ENCODE measurements around the gene OR2A1. TPM values are rescaled to one million over a fixed set of nuclear protein-coding genes. Genes with fewer than 3 reads are reported as not detected.
"Not testable (repeated sequence)": the region's sequence is repeated elsewhere in the genome, so short reads cannot be mapped to it uniquely, and the experiment has no call there.

The OR2A1 gene
- polyA plus RNA-seq, 6 donors from 2014 or later: 0.21 to 1.5 TPM; not detected in 4

- not testable (repeated sequence) for DNase-seq; H3K27ac Mint-ChIP-seq; H3K4me3 Mint-ChIP-seq; H3K9me3 Mint-ChIP-seq; H3K4me1 Mint-ChIP-seq; H3K27me3 Mint-ChIP-seq; H3K36me3 Mint-ChIP-seq; ATAC-seq (ENCODE audit: low read depth in 2 of 2)
These were observed 9.5 kb upstream of the OR2A1 start for GRCh38 chr7:144302578-144303303.

- H3K27ac Mint-ChIP-seq; H3K4me1 Mint-ChIP-seq; H3K9me3 Mint-ChIP-seq; H3K36me3 Mint-ChIP-seq; H3K4me3 Mint-ChIP-seq; ATAC-seq (ENCODE audit: low read depth in 2 of 2); DNase-seq; H3K27me3 Mint-ChIP-seq: not testable (repeated sequence)
These were observed 8.6 kb upstream of the OR2A1 start for GRCh38 chr7:144303607-144304006.

DNA sequence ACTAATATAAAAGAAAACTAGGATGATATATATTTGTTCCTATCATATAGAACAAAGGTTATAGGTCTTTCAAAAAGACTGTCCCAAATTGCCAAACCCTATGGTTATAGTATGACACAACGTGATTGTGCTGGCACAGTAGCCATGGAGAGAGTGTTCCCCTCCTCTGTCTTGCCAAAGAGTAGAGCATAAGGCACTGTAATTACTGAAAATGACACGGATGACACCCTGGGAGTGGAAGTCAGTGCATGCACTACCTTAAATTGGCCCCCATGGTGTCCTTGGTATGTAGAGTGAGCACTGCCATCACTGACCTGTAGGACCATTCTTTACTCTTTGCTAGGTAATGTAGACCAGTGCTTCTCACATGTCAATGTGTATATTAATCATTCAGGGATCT, 7.1 kb upstream of the OR2A1 start:
- H3K36me3 Mint-ChIP-seq; H3K4me1 Mint-ChIP-seq; H3K4me3 Mint-ChIP-seq; DNase-seq; H3K27me3 Mint-ChIP-seq; H3K9me3 Mint-ChIP-seq; ATAC-seq (ENCODE audit: low read depth in 2 of 2); H3K27ac Mint-ChIP-seq: not testable (repeated sequence)

- not testable (repeated sequence) for ATAC-seq (ENCODE audit: low read depth in 2 of 2); H3K4me1 Mint-ChIP-seq; H3K36me3 Mint-ChIP-seq; DNase-seq; H3K27ac Mint-ChIP-seq; H3K4me3 Mint-ChIP-seq; H3K27me3 Mint-ChIP-seq; H3K9me3 Mint-ChIP-seq
These were observed 2.5 kb upstream of the OR2A1 start for GRCh38 chr7:144309702-144310101.

DNA sequence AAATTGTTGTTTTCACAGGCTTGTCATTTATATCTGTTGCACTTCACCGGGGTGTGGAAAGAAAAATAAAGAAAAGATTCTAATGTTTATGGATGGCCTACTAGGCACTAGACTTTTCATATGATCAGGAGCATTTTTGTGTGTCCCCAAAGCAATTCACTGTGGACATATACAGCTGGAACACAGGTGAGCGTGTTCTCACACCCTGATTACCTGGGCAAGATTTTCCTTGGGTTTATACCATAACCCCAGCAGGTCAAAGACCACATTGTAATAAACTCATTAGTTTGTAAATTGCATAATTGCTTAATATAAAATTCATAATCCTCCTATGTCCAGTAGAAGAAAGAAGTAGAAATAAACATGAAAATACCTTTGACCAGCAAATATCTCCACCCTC, 1.0 kb upstream of the OR2A1 start:
- H3K9me3 Mint-ChIP-seq; DNase-seq; H3K4me1 Mint-ChIP-seq; H3K4me3 Mint-ChIP-seq; H3K36me3 Mint-ChIP-seq; ATAC-seq (ENCODE audit: low read depth in 2 of 2); H3K27me3 Mint-ChIP-seq; H3K27ac Mint-ChIP-seq: not testable (repeated sequence)

- not testable (repeated sequence) for ATAC-seq (ENCODE audit: low read depth in 2 of 2); H3K36me3 Mint-ChIP-seq; H3K4me3 Mint-ChIP-seq; H3K9me3 Mint-ChIP-seq; DNase-seq; H3K27me3 Mint-ChIP-seq; H3K4me1 Mint-ChIP-seq; H3K27ac Mint-ChIP-seq
These were observed 5.3 kb downstream of the OR2A1 start for GRCh38 chr7:144317537-144317936.

DNA sequence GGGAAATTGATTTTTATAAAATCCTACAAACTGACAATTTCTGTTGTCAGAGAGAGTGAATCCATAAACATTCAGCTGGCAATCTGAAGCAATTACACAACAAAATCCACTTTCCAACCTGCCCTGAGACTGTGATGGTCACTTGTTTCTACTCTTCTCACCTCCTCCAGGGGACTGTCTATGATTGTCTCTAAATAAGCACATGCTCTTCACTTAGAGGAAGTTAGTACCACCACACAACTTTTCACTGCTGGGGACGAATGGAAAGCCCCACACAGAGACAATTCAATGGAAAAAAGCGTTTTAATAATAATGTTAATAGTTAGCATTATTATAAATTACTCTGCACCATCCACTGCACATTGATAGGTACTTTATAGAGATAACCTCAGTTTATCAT, 7.3 kb downstream of the OR2A1 start:
- not testable (repeated sequence) for H3K4me1 Mint-ChIP-seq, DNase-seq, H3K27ac Mint-ChIP-seq, H3K36me3 Mint-ChIP-seq, H3K9me3 Mint-ChIP-seq, H3K4me3 Mint-ChIP-seq, H3K27me3 Mint-ChIP-seq
- ATAC-seq (ENCODE audit: low read depth in 2 of 2): peak; percentile 49 to 52

- H3K36me3 Mint-ChIP-seq; H3K4me3 Mint-ChIP-seq; H3K27me3 Mint-ChIP-seq; H3K4me1 Mint-ChIP-seq; DNase-seq; H3K9me3 Mint-ChIP-seq; ATAC-seq (ENCODE audit: low read depth in 2 of 2): not testable (repeated sequence)
- peak overlapping the region in 1 of 6 donors; percentile 77 for H3K27ac Mint-ChIP-seq
These were observed 9.5 kb downstream of the OR2A1 start for GRCh38 chr7:144321677-144322206.

- H3K27ac Mint-ChIP-seq; ATAC-seq (ENCODE audit: low read depth in 2 of 2); H3K4me1 Mint-ChIP-seq; H3K36me3 Mint-ChIP-seq; DNase-seq; H3K9me3 Mint-ChIP-seq; H3K4me3 Mint-ChIP-seq; H3K27me3 Mint-ChIP-seq: not testable (repeated sequence)
These were observed 11.1 kb downstream of the OR2A1 start for GRCh38 chr7:144323359-144323758.

GRCh38 chr7:144325868-144326267, 13.6 kb downstream of the OR2A1 start:
- DNase-seq; H3K27me3 Mint-ChIP-seq; H3K9me3 Mint-ChIP-seq; H3K27ac Mint-ChIP-seq; ATAC-seq (ENCODE audit: low read depth in 2 of 2); H3K4me1 Mint-ChIP-seq; H3K4me3 Mint-ChIP-seq; H3K36me3 Mint-ChIP-seq: not testable (repeated sequence)

GRCh38 chr7:144330044-144330443, 17.8 kb downstream of the OR2A1 start:
- H3K27ac Mint-ChIP-seq; ATAC-seq (ENCODE audit: low read depth in 2 of 2); H3K36me3 Mint-ChIP-seq; H3K4me1 Mint-ChIP-seq; H3K9me3 Mint-ChIP-seq; H3K27me3 Mint-ChIP-seq; H3K4me3 Mint-ChIP-seq; DNase-seq: not testable (repeated sequence)

- not testable (repeated sequence) for H3K4me3 Mint-ChIP-seq, H3K36me3 Mint-ChIP-seq, H3K27me3 Mint-ChIP-seq, H3K9me3 Mint-ChIP-seq, DNase-seq, H3K4me1 Mint-ChIP-seq
- H3K27ac Mint-ChIP-seq: peak overlapping the region in 1 of 6 donors; percentile 13
- peak; percentile 54 to 70 for ATAC-seq (ENCODE audit: low read depth in 2 of 2)
These were observed 19.2 kb downstream of the OR2A1 start for GRCh38 chr7:144331221-144331995.

DNA sequence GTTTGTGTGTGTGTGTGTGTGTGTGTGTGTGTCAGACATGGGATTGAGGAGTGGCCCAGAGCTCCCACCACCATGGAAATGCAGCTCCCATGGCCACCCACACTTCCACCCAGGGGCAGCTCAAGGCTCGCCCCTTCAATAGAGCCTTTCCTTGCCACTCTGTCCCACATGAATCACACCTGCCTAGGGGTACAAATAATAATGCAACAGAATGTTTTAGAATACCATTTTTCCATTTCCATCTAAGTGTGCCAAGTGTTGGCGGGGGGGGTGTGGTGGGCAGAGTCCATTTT, 19.7 kb downstream of the OR2A1 start:
- not testable (repeated sequence) for DNase-seq; H3K4me1 Mint-ChIP-seq; H3K9me3 Mint-ChIP-seq; H3K27me3 Mint-ChIP-seq; H3K4me3 Mint-ChIP-seq; H3K36me3 Mint-ChIP-seq; ATAC-seq (ENCODE audit: low read depth in 2 of 2)
- peak overlapping the region in 1 of 6 donors; percentile 13 for H3K27ac Mint-ChIP-seq

DNA sequence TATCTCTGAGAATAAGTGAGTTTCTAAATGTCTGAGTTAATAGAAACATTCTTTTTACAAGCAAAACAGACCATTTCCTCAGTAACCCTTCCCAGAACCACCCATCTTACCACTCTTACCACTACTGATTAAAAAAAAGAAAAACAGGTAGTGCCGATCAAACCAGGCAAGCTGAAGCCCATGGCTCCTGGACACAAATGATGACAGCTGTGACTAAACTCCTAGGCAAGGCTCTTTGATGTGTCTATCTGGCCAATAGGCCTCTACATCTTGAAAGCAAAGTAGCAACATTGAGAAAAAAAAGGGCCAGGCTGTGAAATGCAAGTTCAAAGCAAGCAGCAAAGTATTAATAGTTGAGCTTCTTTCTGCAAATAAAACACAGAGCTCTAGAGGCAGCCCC, 36.4 kb downstream of the OR2A1 start:
- H3K36me3 Mint-ChIP-seq; H3K27ac Mint-ChIP-seq; DNase-seq; H3K4me3 Mint-ChIP-seq; H3K27me3 Mint-ChIP-seq; H3K9me3 Mint-ChIP-seq; ATAC-seq (ENCODE audit: low read depth in 2 of 2): not testable (repeated sequence)
- peaks cover 6 to 12% (median 8%) of the 10 kb centered on the region in 3 donors for H3K4me1 Mint-ChIP-seq
